Measurements from ENCODE around the gene ITGAE.
"Not testable (repeated sequence)": the region's sequence is repeated elsewhere in the genome, so short reads cannot be mapped to it uniquely, and the experiment has no call there.

Gene ITGAE, protein sequence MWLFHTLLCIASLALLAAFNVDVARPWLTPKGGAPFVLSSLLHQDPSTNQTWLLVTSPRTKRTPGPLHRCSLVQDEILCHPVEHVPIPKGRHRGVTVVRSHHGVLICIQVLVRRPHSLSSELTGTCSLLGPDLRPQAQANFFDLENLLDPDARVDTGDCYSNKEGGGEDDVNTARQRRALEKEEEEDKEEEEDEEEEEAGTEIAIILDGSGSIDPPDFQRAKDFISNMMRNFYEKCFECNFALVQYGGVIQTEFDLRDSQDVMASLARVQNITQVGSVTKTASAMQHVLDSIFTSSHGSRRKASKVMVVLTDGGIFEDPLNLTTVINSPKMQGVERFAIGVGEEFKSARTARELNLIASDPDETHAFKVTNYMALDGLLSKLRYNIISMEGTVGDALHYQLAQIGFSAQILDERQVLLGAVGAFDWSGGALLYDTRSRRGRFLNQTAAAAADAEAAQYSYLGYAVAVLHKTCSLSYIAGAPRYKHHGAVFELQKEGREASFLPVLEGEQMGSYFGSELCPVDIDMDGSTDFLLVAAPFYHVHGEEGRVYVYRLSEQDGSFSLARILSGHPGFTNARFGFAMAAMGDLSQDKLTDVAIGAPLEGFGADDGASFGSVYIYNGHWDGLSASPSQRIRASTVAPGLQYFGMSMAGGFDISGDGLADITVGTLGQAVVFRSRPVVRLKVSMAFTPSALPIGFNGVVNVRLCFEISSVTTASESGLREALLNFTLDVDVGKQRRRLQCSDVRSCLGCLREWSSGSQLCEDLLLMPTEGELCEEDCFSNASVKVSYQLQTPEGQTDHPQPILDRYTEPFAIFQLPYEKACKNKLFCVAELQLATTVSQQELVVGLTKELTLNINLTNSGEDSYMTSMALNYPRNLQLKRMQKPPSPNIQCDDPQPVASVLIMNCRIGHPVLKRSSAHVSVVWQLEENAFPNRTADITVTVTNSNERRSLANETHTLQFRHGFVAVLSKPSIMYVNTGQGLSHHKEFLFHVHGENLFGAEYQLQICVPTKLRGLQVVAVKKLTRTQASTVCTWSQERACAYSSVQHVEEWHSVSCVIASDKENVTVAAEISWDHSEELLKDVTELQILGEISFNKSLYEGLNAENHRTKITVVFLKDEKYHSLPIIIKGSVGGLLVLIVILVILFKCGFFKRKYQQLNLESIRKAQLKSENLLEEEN

DNA sequence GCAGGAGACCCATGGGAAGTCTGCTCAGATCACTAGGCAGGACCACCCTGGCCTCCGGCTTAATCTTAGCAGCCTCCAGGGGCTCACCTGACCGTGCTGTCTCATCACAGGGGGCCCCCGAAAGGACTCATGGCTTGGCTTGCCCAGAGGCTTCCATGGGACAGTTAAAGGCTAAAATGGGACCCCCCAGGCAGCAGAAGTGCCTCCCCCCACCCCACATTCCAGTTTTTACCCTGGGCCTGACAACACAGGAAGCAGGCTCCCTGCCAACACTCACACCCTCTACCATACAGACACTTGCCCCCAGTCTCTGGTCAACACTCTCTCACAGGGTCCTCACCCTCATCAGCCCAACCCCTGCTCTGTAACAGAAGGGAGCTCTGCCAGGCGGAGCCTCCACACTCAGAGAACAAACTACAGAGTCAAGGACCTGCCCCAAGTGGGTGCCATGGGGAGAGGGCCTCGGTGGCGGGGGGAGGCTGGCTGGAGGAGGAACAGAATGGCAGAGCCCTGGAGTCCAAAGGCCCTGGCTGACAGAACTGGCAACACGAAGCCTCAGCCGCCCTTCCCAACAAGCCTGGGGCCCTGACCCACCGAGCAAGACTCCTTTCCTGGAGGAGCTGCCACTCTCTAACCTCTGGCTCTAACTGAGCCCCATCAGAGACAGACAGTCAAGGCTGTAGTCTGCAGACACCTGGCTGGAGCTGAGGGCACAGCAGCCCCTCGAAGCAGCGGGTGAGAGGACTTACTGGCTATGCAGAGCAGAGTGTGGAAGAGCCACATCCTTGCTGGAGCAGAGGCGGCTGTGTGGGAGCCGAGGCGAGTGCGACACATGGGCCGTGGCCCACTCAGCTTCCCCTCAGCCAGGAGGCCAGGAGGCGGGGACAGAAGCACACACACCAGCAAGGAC lies at the start of gene ITGAE:
Gene ITGAE (minus strand): TSS at position 827 of the 910 bp plus-strand sequence. CDS start 44 bp downstream, at position 783.
- no peak for DNase-seq

DNA sequence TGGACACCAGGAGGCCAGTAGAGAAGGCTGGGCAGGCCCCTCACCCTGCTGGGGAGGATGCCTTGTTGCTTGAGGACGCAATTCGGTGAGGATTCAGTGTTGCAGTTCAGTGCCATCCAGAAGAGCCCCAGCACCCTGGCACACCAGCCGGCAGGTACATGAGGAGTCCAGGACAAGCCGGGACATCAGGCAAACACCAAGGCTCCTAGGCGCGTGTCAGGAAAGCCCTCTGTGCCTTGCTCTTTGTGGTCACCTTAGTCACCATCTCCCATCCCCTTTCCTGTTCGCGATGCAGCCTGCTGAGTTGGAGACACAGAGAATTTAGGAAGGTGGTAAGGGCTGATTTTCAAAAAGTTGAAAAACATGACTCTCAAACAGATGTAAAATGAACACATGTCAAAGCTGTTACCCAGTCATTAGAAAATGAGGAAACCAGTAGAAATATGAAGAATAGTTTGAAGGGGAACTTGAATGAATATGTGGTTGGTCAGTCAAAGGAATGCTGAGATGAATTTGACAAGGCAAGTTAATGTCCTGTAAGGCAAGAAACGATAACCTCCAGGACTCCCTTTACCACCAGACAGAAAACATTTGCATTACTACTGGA lies 47.3 kb upstream of the ITGAE start:
- DNase-seq = no peak

DNA sequence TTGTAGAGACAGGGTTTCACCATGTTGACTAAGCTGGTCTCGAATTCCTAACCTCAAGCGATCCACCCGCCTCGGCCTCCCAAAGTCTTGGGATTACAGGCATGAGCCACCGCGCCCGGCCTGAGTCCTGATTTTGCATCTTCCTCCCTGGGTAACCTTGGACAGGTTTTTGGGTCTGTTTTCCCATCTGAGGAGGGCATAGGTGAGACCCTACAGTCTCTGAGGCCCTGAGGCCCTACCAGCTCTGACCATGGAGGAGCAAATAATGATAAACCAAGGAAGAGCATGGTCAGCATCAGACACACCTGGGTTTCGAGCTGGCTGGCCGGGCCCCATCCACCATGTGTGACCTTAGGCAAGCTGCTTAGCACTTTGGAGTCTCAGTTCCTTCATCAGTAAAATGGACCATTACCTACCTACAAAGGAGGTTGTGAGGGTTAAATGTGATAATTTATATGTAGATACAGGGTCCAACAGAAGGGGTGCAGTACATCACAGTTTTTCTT lies 46.2 kb upstream of the ITGAE start:
- no peak for DNase-seq

DNA sequence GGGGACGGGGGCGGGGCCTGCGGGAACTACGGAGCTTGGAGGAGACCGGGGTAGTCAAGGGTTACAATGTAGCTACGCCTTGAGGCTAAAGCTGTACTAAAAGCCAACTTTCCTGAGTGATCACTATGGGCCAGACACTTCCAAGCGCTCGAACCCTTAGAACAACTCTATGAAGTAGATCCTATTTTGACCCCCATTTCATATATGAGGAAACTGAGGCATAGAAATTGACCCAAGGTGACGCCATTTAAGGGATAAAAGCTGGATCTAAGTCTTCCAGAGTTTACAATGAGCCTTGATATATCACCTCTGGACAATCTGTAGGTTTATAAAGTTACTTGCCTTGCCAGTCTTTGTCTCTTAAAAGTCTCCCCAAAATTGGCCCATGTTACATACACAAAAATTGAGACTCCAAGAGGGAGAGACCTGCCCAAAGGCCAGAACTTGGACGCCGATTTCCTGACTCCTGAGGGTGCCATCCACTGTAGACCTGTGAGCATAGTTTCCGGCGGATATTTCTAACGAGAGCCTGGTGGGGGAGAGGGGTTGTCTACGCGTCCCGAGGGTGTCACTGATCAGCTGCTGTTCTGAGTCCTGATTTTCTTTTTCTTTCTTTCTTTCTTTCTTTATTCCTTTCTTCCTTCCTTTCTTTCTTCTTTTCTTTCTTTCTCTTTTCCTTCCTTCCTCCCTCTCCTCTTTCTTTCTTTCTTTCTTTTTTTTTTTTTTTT lies 45.6 kb upstream of the ITGAE start:
- no peak for DNase-seq

DNA sequence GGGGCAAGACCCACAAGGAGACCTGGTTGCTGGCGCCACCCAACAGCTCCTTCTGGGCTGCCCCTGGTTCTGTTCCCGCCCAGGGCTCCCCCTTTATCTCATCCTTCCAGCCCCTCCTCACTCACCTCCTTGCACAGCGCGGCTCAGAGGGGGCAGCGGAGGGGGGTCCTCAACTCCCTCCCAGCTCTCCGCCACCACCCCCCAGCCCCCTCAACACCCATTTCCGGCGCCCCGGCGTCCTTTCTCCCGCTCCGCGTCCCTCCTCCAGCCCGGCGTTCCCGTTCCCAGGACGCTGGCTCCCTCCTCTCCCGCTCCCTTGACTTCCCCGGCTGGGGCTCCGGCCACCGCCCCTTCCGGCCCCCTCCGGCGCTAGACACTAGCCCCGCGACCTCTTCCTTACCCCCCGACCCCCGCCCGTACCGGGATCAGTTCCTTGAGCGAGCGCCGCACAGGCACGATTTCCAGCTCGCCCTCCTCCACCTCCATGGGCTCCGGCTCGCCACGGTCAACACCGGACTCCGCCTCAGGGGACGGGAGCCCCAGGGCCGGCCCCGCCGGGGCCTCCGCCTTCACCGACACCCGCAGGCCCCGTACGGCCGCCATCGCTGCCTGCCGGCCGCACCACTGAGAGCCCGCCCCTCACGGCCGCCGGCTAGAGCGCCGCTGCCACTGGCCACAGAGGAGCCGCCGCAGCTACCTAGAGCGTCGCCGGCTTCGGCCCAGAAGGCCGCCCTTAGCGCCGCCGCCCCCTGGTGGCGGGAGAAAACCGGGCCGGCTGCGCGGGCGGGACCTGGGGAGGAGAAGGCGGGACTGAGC lies 44.8 kb upstream of the ITGAE start, which contains the start of gene NCBP3:
Gene NCBP3 (minus strand): TSS at position 626 of the 816 bp plus-strand sequence. CDS start 23 bp downstream, at position 603.
- DNase-seq = peak; percentile 92 to 93

DNA sequence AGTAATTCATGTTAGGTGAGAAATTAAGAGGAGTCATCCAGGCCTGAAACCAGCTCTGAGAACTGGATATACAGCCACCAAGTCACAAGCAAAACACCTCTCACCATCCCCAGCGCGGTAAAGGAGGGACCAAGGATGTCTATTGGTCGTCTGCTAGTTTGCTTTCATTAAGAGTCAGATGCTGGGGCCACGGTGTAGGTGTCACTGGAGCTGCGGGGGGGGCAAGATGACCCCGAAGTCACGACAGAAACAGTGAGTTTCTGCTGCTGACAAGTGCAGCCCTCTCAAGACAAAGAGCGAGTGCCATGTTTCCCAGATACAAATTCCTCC lies 44.3 kb upstream of the ITGAE start:
- DNase-seq = peak; percentile 47 to 59

DNA sequence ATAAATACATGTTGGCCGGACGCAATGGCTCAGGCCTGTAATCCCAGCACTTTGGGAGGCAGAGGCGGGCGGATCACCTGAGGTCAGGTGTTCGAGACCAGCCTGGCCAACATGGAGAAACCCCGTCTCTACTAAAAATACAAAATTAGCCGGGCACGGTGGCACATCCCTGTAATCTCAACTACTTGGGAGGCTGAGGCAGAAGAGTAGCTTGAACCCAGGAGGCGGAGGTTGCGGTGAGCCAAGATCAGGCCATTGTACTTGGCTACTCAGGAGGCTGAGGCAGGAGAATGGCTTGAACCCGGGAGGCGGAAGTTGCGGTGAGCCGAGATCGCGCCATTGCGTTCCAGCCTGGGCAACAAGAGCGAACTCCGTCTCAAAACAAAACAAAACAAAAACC lies 43.6 kb upstream of the ITGAE start:
- DNase-seq = not testable (repeated sequence)

DNA sequence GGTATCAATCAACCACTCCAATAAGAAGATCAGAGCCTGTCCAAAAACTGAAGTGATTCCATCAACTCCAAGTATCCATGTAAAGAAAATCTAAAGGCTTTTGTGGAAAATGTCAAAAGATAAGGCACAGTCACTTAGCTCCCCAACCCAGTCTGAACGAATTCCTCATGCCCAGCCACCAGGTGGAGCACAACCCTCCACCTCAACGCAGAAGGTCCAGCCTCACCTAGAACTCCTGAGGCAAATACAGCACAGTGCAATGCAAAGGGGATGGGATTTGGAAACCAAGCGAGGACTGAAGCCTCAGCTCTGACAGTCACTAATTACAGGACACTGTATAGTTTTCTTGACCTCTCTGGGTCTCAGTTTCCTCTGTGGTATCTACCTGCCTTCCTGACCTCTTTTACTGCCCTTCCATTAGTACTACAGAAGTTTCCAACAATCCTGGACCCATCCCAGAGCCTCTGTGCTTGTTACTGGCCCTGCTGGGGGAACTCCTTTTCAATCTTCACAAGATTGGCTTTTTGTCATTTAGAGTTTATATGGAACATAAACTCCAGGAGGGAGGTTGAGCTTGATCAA lies 43.0 kb upstream of the ITGAE start:
- peak; percentile 59 for DNase-seq

DNA sequence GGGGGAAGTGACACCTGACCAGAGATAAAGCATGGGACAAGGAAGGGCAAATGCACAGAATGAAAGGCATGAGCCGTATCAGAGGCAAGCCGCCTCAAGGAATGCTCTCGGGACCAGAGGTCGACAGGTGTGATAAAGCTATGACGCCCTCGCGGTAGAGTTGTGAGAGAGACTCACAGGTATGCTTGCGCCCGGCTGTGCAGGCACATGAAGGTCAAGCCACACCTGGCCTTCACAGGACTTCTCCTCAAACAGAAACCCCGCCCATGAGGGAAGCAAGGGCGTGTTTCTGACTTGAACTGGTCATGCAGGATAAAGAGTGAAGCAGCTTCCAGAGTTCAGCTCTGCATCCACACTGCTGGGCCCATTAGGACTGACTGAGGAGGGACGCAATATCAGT lies 37.2 kb upstream of the ITGAE start:
- no peak for DNase-seq

DNA sequence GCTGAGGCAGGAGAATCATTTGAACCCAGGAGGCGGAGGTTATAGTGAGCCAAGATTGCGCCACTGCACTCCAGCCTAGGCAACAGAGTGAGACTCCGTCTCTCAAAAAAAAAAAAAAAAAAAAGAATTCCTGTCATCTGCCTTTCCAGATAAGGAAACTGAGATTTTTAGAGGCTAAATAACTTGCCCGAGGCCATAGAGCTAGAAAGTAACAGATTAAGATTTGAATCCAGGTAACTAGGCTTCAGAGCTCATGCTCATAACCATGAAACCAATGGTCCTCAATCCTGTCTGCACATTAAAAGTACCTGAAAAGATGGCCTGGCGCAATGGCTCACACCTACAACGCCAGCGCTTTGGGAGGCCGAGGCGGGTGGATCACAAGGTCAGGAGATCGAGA lies 35.6 kb upstream of the ITGAE start:
- DNase-seq = no peak

DNA sequence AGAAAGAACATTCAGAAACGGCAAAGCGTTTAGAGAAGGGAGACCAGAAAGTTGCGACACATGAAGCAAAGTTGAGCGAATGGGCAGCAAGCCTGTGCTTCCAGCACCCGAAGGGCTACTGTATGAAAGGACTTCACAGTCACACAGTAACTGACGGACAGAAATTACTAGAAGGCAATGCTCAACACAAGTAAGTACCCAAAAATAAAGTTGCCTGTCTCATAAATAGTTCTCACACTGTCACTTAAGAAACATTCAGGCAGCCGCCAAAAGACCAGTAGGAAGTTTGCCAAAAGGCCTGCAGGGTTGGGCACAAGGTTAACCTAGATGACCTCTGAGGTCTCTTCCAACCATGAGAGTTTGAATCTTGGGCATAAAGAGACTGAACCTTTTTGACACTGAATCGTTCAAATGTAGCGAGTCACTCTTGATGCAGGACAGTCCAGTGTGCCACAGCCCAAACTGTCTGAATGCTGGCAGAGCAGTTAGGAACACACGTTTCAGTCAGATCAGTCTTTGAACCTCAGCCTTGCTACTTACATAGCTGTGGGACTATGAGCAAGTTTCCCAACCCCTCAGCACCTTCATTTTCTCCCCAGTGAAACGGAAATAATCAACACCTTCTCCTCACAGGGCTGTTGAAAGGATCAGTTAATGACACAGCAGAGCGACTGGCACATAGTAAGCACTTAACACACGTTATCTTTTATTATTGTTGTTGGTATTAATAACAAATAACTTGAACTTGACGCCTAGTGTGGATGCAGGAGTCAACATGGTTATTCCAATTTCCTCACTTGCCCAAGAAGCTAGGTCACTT lies 34.6 kb upstream of the ITGAE start:
- DNase-seq = no peak

DNA sequence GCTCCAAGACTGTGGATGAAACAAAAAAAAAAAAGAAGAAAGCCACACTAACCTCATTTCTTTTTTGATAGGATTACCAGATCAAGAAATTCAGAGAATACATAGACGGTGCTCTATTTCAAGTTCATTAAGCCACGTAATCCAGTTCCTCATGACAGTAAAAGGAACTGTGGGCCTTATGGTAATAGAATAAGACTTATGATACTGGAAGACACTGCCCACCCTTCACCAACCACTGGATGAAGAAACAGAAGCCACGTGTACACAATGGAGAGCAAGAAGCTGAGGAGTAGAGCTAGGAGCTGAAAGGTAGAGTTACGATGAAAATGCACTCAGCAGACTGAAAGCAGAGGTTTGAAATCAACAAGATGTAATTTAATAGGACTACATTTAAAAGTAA lies 33.8 kb upstream of the ITGAE start:
- DNase-seq = no peak

DNA sequence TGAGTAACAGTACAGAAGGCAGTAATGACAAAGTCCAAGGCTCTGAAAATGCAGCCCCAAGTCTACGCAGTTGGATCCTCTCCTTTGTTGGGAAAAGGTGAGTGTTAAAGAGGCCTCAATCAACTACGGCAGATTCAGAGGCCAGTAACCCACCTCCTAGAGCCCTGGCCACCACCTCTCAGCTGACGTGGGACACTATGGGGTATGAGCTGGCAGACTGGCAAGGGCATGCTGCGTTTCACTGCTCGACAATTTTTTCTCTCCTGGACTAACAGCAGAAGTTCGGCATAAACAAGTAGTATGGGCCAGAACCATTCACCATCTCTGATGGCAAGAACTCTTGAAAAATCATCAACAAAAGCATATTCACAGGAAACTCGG lies 27.9 kb upstream of the ITGAE start:
- no peak for DNase-seq

DNA sequence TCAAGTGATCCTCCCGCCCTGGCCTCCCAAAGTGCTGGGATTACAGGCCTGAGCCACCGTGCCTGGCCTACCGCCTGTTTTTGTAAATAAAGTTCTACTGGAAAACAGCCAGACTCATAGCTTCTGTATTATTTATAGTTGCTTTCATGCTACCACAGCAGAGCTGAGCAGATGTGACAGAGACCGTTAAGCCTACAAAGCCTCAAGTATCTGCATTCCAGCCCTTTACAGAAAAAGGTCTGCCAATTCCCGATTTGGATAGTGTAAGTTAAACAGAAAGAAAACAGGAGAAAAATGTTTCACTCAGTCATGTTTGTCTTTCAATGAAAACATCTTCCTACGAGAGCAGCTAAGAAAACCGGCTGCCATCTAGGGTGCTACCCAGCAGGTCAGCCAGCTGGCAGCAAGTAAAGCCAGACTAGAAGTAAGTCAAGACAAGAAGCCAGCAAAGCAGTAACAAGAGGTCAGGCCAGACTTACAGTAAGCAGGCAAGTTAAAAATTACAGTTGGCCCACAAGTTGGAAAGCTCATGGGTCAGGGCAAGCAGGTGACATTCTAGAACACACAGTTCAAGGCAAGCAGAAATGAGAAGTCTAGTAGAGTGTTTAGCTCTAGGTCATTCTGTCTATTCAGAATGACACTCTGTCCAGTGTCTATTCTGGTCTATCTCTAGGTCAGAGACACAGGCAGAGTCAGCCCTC lies 27.3 kb upstream of the ITGAE start:
- no peak for DNase-seq

DNA sequence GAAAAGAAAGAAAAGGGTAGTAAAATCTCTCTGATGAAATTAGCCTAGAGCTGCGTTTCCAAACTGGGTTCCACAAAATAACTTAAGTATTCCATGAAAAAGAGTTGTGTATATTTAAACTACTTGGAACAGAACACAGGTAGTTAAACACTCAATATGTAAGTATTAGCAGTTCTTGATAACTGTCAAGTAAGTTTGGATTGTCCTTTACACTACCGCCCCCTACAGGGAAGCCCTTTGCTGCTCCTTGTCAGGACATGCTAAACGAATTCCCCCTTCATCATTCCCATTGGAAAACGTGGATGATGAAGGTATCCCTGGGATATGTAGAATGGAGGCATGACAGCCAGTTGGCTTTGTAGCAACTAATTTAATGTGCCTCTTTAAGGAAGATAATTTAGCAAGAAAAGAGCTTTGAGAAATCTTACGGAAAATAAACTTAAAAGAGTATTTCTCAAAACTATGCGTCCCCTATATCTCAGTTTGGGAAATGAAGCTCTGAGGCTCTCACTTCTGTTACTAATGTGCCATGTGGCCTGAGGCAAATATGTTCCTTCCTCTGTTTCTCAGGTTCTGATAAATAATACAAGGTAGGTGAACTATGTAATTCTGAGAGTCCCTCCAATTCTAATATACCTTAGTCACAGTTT lies 26.3 kb upstream of the ITGAE start:
- DNase-seq = peak; percentile 64 to 77

DNA sequence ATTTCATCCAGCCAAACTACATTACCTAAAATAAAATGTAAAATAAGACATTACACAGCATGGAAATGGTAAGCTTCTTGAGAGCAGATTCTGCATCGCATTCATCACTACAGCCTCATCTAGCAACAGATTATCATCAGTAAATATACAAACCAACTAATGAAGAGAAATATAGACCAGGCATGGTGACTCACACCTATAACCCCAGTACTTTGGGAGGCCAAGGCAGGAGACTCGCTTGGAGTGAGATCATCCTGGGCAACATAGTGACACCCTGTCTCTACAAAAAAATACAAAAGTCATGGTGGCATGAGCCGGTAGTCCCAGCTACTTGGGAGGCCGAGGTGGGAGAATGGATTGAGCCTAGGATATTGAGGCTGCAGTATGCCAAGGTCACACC lies 25.2 kb upstream of the ITGAE start:
- DNase-seq = no peak

DNA sequence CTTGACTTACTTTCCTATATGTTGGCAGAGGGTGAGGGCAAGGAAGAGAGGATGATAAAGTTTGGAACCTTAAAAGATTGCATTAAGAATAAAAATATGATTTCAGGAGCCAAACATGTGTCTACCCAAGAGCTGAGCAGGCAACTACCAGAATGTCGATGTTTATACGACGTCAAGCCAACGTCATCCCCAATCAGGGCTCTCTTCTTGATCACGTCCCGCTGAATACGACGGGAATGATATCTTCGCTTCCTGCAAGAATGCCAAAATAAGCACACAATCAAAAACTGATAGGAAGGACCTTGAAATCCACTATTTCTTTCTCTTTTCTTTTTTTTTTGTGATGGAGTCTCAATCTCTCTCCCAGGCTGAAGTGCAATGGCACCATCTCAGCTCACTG lies 20.1 kb upstream of the ITGAE start:
- no peak for DNase-seq

DNA sequence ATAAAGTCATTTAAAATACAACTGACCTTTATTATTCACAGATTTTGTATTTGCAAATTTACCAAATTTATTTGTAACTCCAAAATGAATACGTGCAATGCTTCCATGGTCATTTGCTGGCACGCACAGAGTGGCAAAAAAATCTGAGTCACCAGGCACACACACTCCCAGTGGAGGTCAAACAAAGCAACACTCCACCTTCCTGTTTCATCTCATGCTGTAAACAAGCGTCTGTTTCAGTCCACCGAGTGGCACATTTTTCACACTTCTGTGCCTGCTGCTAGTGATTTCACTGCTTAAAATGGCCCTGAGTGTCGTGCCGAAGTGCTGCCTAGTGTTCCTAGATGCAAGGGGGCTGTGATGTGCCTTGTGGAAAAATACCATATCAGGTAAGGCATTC lies 17.8 kb upstream of the ITGAE start:
- no peak for DNase-seq

Data from stimulated activated CD4-positive, alpha-beta T cell treated with anti-CD3 and anti-CD28 coated beads, Interleukin-2, amount 100 ng/mL, for 24 hours (primary cell).